ENCODE results near the gene ASIC4. TPM values are rescaled to one million over a fixed set of nuclear protein-coding genes. Genes with fewer than 3 reads are reported as not detected.

ASIC4 gene
- polyA plus RNA-seq, 1 experiment, result 0.09 TPM

DNA sequence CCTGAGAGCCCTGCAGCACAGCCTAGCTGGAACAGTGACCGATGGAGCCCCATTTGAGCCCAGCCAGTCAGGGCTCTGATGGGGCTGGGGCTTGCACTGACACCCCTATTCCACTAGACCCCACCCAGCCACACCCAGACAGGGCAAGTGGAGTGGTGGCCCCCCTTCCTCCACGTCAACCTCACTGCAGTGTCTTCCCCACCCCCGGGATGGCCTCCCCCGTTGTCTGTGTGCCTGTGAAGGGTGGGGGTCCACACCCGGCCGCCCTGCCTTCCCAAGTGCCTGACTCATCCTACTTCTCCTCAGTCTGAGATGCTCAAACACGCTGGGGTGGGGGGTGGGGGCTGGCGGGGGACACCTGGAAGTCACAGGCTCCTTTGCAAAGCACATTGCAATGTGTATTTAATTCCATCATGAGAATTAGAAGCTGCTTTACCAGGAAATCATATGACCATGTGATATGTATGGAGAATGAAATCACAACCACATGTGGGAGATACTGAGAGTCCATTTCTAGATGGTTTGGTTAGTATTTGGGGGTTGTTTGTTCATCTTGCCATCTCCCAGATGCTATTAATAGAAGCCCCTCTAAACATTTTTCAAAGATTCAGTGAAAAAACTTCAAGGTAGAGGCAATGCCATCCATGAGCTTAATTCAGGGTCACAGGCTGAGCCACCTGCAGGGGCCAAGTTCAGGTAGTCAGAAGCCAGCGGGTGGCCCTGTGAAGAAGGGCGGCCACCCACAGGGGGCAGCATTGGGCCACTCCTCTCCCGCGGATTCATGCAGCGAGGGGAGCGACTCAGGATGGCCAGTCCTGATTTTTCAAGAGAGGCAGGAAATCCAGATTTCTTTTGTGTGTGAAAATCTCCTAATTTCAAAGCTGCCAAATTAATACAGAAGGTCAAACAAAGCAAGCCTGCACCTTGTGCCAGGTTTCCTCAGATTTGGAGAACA, 38.3 kb upstream of the ASIC4 start:
- POLR2A ChIA-PET, result no interaction called here
- peaks cover 36% of the 10 kb centered on the region for H3K36me3 ChIP-seq (ENCODE audit: control insufficient read depth, insufficient read depth, low read length)

DNA sequence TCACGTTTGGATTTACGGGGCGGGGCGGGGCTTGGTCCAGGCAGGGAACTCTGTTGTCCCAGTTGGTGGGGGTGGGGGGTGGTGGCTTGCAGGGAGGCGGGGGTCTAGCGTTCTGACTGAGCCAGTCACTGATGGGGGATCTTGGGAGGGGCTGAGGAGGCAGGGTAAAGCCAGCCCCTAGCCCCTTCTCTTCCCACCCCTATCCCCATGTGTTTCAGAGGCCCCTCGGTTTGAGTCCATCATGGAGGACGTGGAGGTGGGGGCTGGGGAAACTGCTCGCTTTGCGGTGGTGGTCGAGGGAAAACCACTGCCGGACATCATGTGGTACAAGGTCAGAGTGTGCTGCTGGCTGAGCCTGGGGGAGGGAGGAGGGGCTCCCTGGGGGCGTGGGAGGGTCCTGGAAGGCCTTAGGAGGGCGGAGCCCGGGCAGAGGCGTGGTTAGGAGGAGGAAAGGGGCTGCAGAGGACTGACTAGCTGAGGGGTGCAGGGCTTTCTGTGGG, 37.6 kb upstream of the ASIC4 start:
- POLR2A ChIA-PET, result no interaction called here
- CTCF ChIA-PET, result interaction anchor here (1.0 to 4.5 kb wide), 17 partner anchors 9 to 73 kb away, joined by 3 to 31 read pairs (median 6); partner anchors contain the start of gene GMPPA
- no peak overlapping the region for H3K4me3 ChIP-seq (ENCODE audit: low read depth, low read length)
- TF ChIP-seq, protein P1, sequence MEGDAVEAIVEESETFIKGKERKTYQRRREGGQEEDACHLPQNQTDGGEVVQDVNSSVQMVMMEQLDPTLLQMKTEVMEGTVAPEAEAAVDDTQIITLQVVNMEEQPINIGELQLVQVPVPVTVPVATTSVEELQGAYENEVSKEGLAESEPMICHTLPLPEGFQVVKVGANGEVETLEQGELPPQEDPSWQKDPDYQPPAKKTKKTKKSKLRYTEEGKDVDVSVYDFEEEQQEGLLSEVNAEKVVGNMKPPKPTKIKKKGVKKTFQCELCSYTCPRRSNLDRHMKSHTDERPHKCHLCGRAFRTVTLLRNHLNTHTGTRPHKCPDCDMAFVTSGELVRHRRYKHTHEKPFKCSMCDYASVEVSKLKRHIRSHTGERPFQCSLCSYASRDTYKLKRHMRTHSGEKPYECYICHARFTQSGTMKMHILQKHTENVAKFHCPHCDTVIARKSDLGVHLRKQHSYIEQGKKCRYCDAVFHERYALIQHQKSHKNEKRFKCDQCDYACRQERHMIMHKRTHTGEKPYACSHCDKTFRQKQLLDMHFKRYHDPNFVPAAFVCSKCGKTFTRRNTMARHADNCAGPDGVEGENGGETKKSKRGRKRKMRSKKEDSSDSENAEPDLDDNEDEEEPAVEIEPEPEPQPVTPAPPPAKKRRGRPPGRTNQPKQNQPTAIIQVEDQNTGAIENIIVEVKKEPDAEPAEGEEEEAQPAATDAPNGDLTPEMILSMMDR (IDR thresholded peaks at IDR 0.05; ENCODE audit: insufficient read depth, low read depth, low read length), result no peak
- no peak for DNase-seq (ENCODE audit: low read depth)
- H3K36me3 ChIP-seq (ENCODE audit: control insufficient read depth, insufficient read depth, low read length), result peaks cover 33% of the 10 kb centered on the region
- no peaks in the 10 kb centered on the region for H3K27me3 ChIP-seq (ENCODE audit: control insufficient read depth, insufficient read depth, low read length)

More for the DNA sequence above, 38.3 kb upstream of the ASIC4 start:
- Histone ChIP-seq H3K27me3 (ENCODE audit: control insufficient read depth, insufficient read depth, low read length) (no peaks in the 10 kb centered on the region), H3K4me3 (ENCODE audit: low read depth, low read length) (no peak overlapping the region)
- CTCF ChIA-PET, result interaction anchor here (0.8 to 4.5 kb wide), 21 partner anchors 8 to 72 kb away, joined by 3 to 31 read pairs (median 5); partner anchors contain the start of gene GMPPA
- TF ChIP-seq, protein P1 (IDR thresholded peaks at IDR 0.05; ENCODE audit: insufficient read depth, low read depth, low read length), result peak; percentile 93
- DNase-seq (ENCODE audit: low read depth), result no peak

DNA sequence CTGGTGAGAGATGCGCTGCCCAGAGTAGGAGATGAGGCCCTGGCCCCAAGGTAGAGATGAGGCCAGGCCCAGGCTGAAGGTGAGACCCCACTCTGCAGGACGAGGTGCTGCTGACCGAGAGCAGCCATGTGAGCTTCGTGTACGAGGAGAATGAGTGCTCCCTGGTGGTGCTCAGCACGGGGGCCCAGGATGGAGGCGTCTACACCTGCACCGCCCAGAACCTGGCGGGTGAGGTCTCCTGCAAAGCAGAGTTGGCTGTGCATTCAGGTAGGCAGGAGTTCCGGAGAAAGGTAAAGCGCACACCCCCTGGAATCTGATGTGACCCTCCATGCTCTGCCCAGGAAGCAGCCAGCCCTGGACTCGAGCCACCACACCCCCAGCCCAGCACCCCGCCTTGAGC, 37.1 kb upstream of the ASIC4 start:
- H3K36me3 ChIP-seq (ENCODE audit: control insufficient read depth, insufficient read depth, low read length), result peaks cover 34% of the 10 kb centered on the region
- TF ChIP-seq, protein P1 (IDR thresholded peaks at IDR 0.05; ENCODE audit: insufficient read depth, low read depth, low read length), result no peak
- CTCF ChIA-PET, result interaction anchor here (1.1 to 4.5 kb wide), 8 partner anchors 8 to 74 kb away, joined by 3 to 31 read pairs (median 12); partner anchors contain the start of gene GMPPA
- POLR2A ChIA-PET, result no interaction called here
- no peak for DNase-seq (ENCODE audit: low read depth)
- H3K27me3 ChIP-seq (ENCODE audit: control insufficient read depth, insufficient read depth, low read length), result no peaks in the 10 kb centered on the region
- H3K4me3 ChIP-seq (ENCODE audit: low read depth, low read length), result no peak overlapping the region

DNA sequence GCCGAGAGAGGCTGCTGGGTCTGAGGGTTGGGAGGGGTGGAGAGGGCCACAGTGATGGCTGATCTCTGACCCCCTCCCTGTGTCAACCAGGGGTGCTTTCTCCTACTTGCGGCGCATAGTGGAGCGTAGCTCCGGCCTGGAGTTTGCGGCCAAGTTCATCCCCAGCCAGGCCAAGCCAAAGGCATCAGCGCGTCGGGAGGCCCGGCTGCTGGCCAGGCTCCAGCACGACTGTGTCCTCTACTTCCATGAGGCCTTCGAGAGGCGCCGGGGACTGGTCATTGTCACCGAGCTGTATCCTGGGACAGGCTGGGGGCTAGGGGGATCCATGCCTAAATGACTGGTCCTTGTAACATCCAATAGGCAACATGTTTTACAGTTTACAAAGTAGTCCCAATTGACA, 36.5 kb upstream of the ASIC4 start:
- DNase-seq (ENCODE audit: low read depth), result no peak
- TF ChIP-seq, protein P1 (IDR thresholded peaks at IDR 0.05; ENCODE audit: insufficient read depth, low read depth, low read length), result no peak
- no peaks in the 10 kb centered on the region for H3K27me3 ChIP-seq (ENCODE audit: control insufficient read depth, insufficient read depth, low read length)
- peaks cover 35% of the 10 kb centered on the region for H3K36me3 ChIP-seq (ENCODE audit: control insufficient read depth, insufficient read depth, low read length)
- CTCF ChIA-PET, result interaction anchor here (0.6 to 4.5 kb wide), 10 partner anchors 10 to 81 kb away, joined by 3 to 31 read pairs (median 3); partner anchors contain the start of gene GMPPA
- H3K4me3 ChIP-seq (ENCODE audit: low read depth, low read length), result no peak overlapping the region
- POLR2A ChIA-PET, result no interaction called here

DNA sequence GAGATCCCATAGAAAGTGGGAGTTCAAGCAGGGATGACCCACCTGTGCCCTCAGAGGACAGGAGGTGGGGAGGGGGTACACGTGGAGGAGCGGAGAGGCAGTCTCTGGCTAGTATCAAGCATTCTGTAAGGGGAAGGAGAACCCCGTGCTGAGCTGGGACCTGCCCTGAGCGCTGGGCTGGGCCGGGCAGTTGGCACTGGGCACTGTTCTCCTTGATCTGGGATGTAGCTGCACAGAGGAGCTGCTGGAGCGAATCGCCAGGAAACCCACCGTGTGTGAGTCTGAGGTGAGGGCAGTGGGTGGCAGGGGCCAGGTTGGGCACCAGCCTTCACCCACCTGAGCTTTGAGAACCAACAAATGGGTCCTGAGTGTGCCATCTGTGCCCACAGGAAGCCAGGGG, 35.4 kb upstream of the ASIC4 start:
- no peaks in the 10 kb centered on the region for H3K27me3 ChIP-seq (ENCODE audit: control insufficient read depth, insufficient read depth, low read length)
- ChIA-PET POLR2A (no interaction called here), CTCF (interaction anchor here (1.1 to 3.7 kb wide), 4 partner anchors 19 to 75 kb away, joined by 3 to 26 read pairs (median 3); no protein-coding TSS in a partner anchor)
- H3K4me3 ChIP-seq (ENCODE audit: low read depth, low read length), result no peak overlapping the region
- no peak for DNase-seq (ENCODE audit: low read depth)
- TF ChIP-seq, protein P1 (IDR thresholded peaks at IDR 0.05; ENCODE audit: insufficient read depth, low read depth, low read length), result no peak
- peaks cover 31% of the 10 kb centered on the region for H3K36me3 ChIP-seq (ENCODE audit: control insufficient read depth, insufficient read depth, low read length)

Data from BJ (cell line).